Fibroblast of villous mesenchyme (primary cell): ENCODE results near the gene MANSC1. TPM values are rescaled to one million over a fixed set of nuclear protein-coding genes. Genes with fewer than 3 reads are reported as not detected.

ENCODE experiments used
- DNase-seq: peaks from one replicate; pipeline ENCODE4 v3.0.0-alpha.2; 2010; ENCODE audit warnings: low read depth
- H3K4me3 ChIP-seq: 2 replicates; pipeline ENCODE4 v1.5.1; 2011; ENCODE audit warnings: low read depth, mild to moderate bottlenecking, low read length
- total RNA-seq: library from RNA; depleted of rRNA; stranded (reverse); fragments of >200 nt; gene quantifications from 2 replicates; pipeline ENCODE4 v1.2.3, GENCODE V29; 2012
- TF ChIP-seq, protein P1 (sequence below): IDR thresholded peaks from 2 replicates; pipeline ENCODE4 v1.5.1; 2012; ENCODE audit warnings: low read depth, mild to moderate bottlenecking, low read length; ENCODE audit not compliant: insufficient read depth

Gene MANSC1
- total RNA-seq: 2.3 and 4.7 TPM in 2 replicates

DNA sequence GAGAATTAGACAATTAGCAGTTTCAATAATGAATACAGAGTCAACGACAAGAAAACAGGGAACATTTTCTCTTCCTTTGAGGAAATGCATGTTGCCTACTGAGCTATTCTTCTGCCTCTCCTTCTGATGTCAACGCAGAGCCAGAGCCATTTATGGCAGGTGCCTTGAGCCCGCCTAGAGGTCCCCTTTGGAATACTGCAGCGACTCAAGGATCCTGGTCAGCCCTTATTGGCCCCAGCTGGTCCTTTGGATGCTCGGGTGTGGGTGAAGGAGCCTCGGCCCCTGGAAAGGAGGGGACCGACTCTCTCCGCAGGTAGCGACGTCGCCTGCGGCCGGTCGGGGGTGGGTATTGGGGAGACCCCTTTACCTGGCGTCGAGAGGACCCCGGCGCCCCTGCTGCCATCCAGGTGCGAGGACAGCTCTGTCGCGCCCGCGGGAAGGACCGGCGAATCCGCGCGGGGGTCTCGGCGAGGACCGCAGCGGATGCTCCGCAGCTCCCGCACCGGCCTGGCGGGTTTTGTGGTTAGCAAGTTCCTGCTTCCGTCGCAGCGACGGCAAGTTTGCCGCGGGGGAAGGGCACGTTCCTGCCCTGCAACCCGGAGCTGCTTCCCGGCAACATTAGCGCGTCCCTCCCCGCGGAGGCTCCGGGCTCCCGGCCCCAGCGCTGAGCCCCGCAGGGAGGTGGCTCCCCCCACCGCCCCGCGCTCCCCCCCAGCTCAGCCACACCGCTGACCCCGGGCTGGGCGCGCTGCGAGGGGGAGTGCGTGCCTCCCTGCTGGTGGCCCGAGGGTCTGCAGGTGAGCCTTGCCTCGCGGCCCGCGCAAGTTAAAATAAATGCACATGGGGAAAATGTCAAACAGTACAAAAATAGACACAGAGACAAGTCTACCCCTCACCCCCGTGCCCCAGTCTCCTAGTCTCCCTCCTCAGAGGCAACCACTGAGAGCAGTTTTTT is at the start of gene MANSC1:
MANSC1 (minus strand) TSS at position 532 of the 955 bp plus-strand sequence. CDS start 6,928 bp downstream, outside the sequence.
- H3K4me3 ChIP-seq: peak within 1 kb of the TSS; percentile 68
- no peak for DNase-seq
- TF ChIP-seq, protein P1, sequence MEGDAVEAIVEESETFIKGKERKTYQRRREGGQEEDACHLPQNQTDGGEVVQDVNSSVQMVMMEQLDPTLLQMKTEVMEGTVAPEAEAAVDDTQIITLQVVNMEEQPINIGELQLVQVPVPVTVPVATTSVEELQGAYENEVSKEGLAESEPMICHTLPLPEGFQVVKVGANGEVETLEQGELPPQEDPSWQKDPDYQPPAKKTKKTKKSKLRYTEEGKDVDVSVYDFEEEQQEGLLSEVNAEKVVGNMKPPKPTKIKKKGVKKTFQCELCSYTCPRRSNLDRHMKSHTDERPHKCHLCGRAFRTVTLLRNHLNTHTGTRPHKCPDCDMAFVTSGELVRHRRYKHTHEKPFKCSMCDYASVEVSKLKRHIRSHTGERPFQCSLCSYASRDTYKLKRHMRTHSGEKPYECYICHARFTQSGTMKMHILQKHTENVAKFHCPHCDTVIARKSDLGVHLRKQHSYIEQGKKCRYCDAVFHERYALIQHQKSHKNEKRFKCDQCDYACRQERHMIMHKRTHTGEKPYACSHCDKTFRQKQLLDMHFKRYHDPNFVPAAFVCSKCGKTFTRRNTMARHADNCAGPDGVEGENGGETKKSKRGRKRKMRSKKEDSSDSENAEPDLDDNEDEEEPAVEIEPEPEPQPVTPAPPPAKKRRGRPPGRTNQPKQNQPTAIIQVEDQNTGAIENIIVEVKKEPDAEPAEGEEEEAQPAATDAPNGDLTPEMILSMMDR: peak; percentile 53

DNA sequence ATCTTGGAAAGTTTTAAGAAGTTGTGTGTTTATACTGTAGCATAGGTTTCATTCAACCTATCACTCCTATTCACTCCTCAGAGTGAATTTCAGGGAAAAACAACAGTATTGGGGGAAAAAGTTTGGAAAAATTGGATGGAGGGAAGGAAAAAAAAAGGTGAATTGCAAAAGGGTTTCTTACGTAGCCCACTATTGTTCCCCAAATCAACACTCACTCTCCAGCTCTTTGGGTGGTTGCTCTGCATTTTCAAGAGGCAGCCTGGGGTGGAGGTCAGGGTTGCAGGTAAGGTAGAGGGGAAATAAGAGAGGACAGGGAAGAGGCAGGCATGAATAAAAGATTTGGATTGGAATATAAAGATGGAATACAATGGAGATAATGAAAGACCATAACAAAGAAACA is 49.1 kb upstream of the MANSC1 start:
- no peak for DNase-seq
- H3K4me3 ChIP-seq: no peak overlapping the region
- TF ChIP-seq, protein P1: no peak

DNA sequence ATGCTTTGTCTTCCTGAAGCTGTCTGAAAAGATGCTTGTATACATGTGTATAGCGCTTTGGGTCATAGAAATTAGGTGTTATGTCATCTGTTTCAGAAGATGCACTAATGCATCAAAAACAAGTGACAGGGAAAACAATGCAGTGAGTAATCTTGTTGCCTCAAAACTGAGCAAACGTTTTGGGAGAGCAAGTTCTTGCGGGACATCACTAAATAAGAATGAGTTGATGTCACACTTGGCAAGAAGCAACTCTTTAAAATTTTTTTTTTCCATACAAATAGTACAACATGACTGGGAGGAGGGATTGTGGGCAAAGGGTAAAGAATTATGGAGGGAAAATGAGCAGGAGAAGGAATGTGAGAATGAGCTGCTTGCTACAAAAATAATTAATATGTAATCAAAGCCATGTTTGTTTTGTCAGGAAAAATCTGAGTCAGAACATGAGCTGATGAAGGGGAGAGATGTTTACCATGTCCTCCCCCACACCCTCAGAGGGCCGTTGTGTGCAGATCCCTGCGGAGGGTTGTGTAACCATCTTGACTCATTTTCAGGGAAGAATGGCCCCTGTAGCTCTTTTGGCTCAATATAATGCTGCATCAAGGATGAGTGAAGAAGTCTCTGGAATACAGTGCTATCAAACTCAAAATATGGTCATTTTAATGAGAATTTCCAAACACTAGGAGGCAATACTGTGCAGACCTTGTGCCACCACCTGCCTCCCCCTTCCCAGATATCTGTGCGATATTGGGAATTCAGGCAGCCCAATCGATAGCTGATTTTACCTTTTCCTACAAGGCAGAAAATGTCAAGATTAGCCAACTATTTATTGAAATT is 48.2 kb upstream of the MANSC1 start:
- TF ChIP-seq, protein P1: peak; percentile 10
- no peak overlapping the region for H3K4me3 ChIP-seq
- DNase-seq: peak; percentile 96

DNA sequence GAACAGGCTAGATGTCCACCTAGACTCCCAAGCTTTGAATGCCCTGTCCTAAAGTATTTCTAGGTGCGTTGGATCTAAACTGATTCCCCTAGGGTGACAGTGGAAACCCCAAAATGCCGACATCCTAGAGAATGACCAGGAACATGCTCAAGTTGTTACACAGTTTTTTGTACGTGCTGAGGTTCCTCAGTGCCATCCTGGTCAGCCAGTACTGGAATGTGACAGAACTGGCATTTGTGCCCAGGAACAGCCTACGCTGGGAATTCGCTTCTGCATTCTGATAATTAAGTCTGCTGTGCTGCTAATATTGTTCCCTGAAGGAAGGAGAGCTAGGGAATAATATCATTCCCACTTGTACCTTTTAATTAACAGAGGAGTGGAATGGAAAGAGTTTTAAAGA is 47.1 kb upstream of the MANSC1 start:
- H3K4me3 ChIP-seq: no peak overlapping the region
- TF ChIP-seq, protein P1: no peak
- no peak for DNase-seq

DNA sequence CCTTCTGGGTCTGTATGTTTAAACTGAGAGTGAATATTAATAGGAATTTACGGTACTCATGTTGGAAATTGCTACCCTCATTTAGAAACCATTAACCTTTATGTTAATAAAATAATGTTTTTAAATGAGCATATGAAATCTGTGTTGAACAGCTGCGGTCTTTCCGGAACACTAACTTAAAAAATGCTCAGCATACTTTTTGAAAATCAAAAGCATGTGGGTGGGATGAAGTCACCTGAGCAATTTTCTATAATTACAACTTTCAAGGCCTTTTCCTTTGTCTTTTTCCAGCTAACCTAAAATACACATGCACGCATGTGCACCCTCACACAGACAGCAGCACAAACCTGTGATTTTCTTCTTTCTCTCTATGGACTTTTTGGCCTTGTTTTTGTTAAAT is 46.7 kb upstream of the MANSC1 start:
- TF ChIP-seq, protein P1: no peak
- H3K4me3 ChIP-seq: no peak overlapping the region
- no peak for DNase-seq

DNA sequence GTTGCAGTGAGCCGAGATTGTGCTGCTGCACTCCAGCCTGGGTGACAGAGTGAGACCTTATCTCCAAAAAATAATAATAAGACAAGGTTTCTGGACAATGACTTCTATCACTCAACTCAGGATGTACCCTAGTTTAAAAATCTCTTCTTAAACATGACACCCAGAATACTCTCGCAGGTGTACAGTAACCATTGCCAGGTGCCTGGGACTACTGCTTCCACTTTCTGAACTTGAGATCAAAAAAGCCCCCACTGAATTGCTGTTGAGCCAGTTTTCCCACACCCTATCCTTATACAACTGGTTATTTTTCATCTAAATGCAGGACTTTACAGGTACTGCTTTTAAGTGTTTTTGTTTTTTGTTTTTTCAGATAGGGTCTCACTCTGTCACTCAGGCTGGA is 43.1 kb upstream of the MANSC1 start:
- TF ChIP-seq, protein P1: no peak
- no peak for DNase-seq
- no peak overlapping the region for H3K4me3 ChIP-seq
